GM23338 (cell line): ENCODE measurements around the gene COX6B2. TPM values are rescaled to one million over a fixed set of nuclear protein-coding genes. Genes with fewer than 3 reads are reported as not detected.

Experiments used
- ATAC-seq: fragments of 200-7000 bp; cut with Tn5 transposase; 3 replicates; pipeline ENCODE4 v1.9.1; 2020
- DNase-seq: peaks from one replicate; pipeline ENCODE4 v3.0.0-alpha.2; 2015; ENCODE audit warnings: low spot score
- H2AFZ ChIP-seq: fragments of 200-600 bp; sonication (generic); 2 replicates; pipeline ENCODE4 v1.8.0; 2016; ENCODE audit warnings: antibody characterized with exemption, mild to moderate bottlenecking, moderate library complexity
- H3F3A ChIP-seq: fragments of 200-600 bp; sonication (generic); replicated peaks from 2 replicates; pipeline ENCODE4 v1.8.0; 2017; ENCODE audit warnings: antibody characterized with exemption, mixed run types, low read depth
- H3K27ac ChIP-seq: fragments of 200-600 bp; sonication (generic); 2 replicates; pipeline ENCODE4 v1.6.1; 2016; ENCODE audit warnings: low read depth
- H3K27me3 ChIP-seq: fragments of 200-600 bp; sonication (generic); 2 replicates; pipeline ENCODE4 v1.8.0; 2016; ENCODE audit warnings: mild to moderate bottlenecking, mixed run types, moderate library complexity; ENCODE audit not compliant: insufficient read depth
- H3K36me3 ChIP-seq: fragments of 200-600 bp; sonication (generic); 2 replicates; pipeline ENCODE4 v1.8.0; 2016; ENCODE audit warnings: mild to moderate bottlenecking; ENCODE audit not compliant: insufficient read depth
- H3K4me1 ChIP-seq: fragments of 200-600 bp; sonication (generic); 2 replicates; pipeline ENCODE4 v1.8.0; 2016; ENCODE audit warnings: mild to moderate bottlenecking, moderate library complexity; ENCODE audit not compliant: insufficient read depth
- H3K4me2 ChIP-seq: fragments of 200-600 bp; sonication (generic); 2 replicates; pipeline ENCODE4 v1.7.1; 2017; ENCODE audit warnings: mixed run types
- H3K4me3 ChIP-seq: fragments of 200-600 bp; sonication (generic); 2 replicates; pipeline ENCODE4 v1.6.1; 2016; ENCODE audit warnings: mixed run types
- H3K79me2 ChIP-seq: fragments of 200-600 bp; sonication (generic); replicated peaks from 2 replicates; pipeline ENCODE4 v1.8.0; 2017; ENCODE audit warnings: mild to moderate bottlenecking; ENCODE audit not compliant: insufficient read depth
- H3K9me2 ChIP-seq: fragments of 200-600 bp; sonication (generic); 2 replicates; pipeline ENCODE4 v1.8.0; 2017; ENCODE audit not compliant: insufficient read depth
- H4K20me1 ChIP-seq: fragments of 200-600 bp; sonication (generic); replicated peaks from 2 replicates; pipeline ENCODE4 v1.8.0; 2017; ENCODE audit warnings: mild to moderate bottlenecking; ENCODE audit not compliant: insufficient read depth
- H3K27ac Mint-ChIP-seq: 2 replicates; pipeline ENCODE4 v1.8.0; 2020; ENCODE audit warnings: inconsistent platforms, mild to moderate bottlenecking, moderate library complexity, mixed read lengths
- H3K27me3 Mint-ChIP-seq: 3 replicates; pipeline ENCODE4 v1.8.0; 2022; ENCODE audit warnings: low read depth, mild to moderate bottlenecking, moderate library complexity, mixed read lengths, inconsistent platforms; ENCODE audit not compliant: insufficient read depth, poor library complexity
- H3K36me3 Mint-ChIP-seq: 3 replicates; pipeline ENCODE4 v1.8.0; 2021; ENCODE audit warnings: low read depth, mild to moderate bottlenecking, inconsistent platforms, moderate library complexity, mixed read lengths
- H3K4me1 Mint-ChIP-seq: 3 replicates; pipeline ENCODE4 v1.8.0; 2020; ENCODE audit warnings: mild to moderate bottlenecking, inconsistent platforms, mixed read lengths
- H3K4me3 Mint-ChIP-seq: 3 replicates; pipeline ENCODE4 v1.8.0; 2021; ENCODE audit warnings: moderate library complexity, mild to moderate bottlenecking, inconsistent platforms, mixed read lengths
- H3K9me3 Mint-ChIP-seq: 3 replicates; pipeline ENCODE4 v1.8.0; 2020; ENCODE audit warnings: moderate library complexity, mild to moderate bottlenecking, inconsistent platforms, mixed read lengths
- EZH2 ChIP-seq: fragments of 200-600 bp; sonication (generic); IDR thresholded peaks from one replicate; pipeline ENCODE4 v1.8.0; 2017; ENCODE audit warnings: antibody characterized with exemption, mild to moderate bottlenecking, low read depth; ENCODE audit not compliant: unreplicated experiment
- EZH2phosphoT487 ChIP-seq: fragments of 200-600 bp; sonication (generic); IDR thresholded peaks from one replicate; pipeline ENCODE4 v1.8.1; 2018; ENCODE audit warnings: antibody characterized with exemption; ENCODE audit not compliant: unreplicated experiment
- JUNB ChIP-seq: IDR thresholded peaks from one replicate; pipeline ENCODE4 v1.6.1; 2016; ENCODE audit warnings: antibody characterized with exemption; ENCODE audit not compliant: unreplicated experiment
- NANOG ChIP-seq: IDR thresholded peaks from 2 replicates; pipeline ENCODE4 v1.6.1; 2016; ENCODE audit warnings: antibody characterized with exemption, borderline replicate concordance
- POLR2AphosphoS5 ChIP-seq: IDR thresholded peaks from 2 replicates; pipeline ENCODE4 v1.6.1; 2016; ENCODE audit warnings: antibody characterized with exemption, low read depth
- REST ChIP-seq: IDR thresholded peaks from one replicate; pipeline ENCODE4 v1.6.1; 2018; ENCODE audit warnings: antibody characterized with exemption; ENCODE audit not compliant: unreplicated experiment
- STAT1 ChIP-seq: IDR thresholded peaks from one replicate; pipeline ENCODE4 v1.6.1; 2016; ENCODE audit warnings: antibody characterized with exemption; ENCODE audit not compliant: unreplicated experiment
- ZNF114 ChIP-seq: fragments of 250-450 bp; sonication (Bioruptor Pico); IDR thresholded peaks from 2 replicates; pipeline ENCODE4 v1.5.0; 2020; ENCODE audit warnings: mild to moderate bottlenecking, moderate library complexity
- polyA plus RNA-seq: library from polyadenylated mRNA; unstranded; fragments of >200 nt; fragmentation: Nextera tagmentation; extraction: Ambion mirVana; gene quantifications from 2 replicates; pipeline ENCODE4 v1.2.1, GENCODE V29; 2016
- total RNA-seq: library from RNA; depleted of rRNA; stranded (reverse); fragments of >200 nt; shearing (Covaris generic); gene quantifications from 2 replicates; pipeline ENCODE4 v1.2.3, GENCODE V29; 2014
- TF ChIP-seq, protein P1 (sequence below): fragments of 250-450 bp; sonication (Bioruptor Pico); IDR thresholded peaks from 2 replicates; pipeline ENCODE4 v1.5.0; 2020; ENCODE audit warnings: mild to moderate bottlenecking, moderate library complexity
- TF ChIP-seq, protein P2 (sequence below): IDR thresholded peaks from 2 replicates; pipeline ENCODE4 v1.6.1; 2016; ENCODE audit warnings: antibody characterized with exemption

COX6B2 gene
- total and polyA plus RNA-seq, 2 experiments from 2014 or later, result 2.7 to 5.3 TPM

GRCh38 chr19:55365245-55365644 is 10.7 kb upstream of the COX6B2 start:
- Histone ChIP-seq H4K20me1 (no peaks in the 10 kb centered on the region), H3K27ac (no peak overlapping the region), H3K4me1 (no peaks in the 10 kb centered on the region), H3K79me2 (no peaks in the 10 kb centered on the region), H2AFZ (no peak overlapping the region), H3K4me2 (no peak overlapping the region), H3K27me3 (peaks cover 33% of the 10 kb centered on the region), H3F3A (peaks cover 4% of the 10 kb centered on the region; the same call in 1 of the 2 replicates), H3K36me3 (no peaks in the 10 kb centered on the region), H3K9me2 (no peaks in the 10 kb centered on the region), H3K4me3 (no peak overlapping the region)
- no peak for TF ChIP-seq STAT1
- TF ChIP-seq NANOG, result no peak
- TF ChIP-seq, protein P1, sequence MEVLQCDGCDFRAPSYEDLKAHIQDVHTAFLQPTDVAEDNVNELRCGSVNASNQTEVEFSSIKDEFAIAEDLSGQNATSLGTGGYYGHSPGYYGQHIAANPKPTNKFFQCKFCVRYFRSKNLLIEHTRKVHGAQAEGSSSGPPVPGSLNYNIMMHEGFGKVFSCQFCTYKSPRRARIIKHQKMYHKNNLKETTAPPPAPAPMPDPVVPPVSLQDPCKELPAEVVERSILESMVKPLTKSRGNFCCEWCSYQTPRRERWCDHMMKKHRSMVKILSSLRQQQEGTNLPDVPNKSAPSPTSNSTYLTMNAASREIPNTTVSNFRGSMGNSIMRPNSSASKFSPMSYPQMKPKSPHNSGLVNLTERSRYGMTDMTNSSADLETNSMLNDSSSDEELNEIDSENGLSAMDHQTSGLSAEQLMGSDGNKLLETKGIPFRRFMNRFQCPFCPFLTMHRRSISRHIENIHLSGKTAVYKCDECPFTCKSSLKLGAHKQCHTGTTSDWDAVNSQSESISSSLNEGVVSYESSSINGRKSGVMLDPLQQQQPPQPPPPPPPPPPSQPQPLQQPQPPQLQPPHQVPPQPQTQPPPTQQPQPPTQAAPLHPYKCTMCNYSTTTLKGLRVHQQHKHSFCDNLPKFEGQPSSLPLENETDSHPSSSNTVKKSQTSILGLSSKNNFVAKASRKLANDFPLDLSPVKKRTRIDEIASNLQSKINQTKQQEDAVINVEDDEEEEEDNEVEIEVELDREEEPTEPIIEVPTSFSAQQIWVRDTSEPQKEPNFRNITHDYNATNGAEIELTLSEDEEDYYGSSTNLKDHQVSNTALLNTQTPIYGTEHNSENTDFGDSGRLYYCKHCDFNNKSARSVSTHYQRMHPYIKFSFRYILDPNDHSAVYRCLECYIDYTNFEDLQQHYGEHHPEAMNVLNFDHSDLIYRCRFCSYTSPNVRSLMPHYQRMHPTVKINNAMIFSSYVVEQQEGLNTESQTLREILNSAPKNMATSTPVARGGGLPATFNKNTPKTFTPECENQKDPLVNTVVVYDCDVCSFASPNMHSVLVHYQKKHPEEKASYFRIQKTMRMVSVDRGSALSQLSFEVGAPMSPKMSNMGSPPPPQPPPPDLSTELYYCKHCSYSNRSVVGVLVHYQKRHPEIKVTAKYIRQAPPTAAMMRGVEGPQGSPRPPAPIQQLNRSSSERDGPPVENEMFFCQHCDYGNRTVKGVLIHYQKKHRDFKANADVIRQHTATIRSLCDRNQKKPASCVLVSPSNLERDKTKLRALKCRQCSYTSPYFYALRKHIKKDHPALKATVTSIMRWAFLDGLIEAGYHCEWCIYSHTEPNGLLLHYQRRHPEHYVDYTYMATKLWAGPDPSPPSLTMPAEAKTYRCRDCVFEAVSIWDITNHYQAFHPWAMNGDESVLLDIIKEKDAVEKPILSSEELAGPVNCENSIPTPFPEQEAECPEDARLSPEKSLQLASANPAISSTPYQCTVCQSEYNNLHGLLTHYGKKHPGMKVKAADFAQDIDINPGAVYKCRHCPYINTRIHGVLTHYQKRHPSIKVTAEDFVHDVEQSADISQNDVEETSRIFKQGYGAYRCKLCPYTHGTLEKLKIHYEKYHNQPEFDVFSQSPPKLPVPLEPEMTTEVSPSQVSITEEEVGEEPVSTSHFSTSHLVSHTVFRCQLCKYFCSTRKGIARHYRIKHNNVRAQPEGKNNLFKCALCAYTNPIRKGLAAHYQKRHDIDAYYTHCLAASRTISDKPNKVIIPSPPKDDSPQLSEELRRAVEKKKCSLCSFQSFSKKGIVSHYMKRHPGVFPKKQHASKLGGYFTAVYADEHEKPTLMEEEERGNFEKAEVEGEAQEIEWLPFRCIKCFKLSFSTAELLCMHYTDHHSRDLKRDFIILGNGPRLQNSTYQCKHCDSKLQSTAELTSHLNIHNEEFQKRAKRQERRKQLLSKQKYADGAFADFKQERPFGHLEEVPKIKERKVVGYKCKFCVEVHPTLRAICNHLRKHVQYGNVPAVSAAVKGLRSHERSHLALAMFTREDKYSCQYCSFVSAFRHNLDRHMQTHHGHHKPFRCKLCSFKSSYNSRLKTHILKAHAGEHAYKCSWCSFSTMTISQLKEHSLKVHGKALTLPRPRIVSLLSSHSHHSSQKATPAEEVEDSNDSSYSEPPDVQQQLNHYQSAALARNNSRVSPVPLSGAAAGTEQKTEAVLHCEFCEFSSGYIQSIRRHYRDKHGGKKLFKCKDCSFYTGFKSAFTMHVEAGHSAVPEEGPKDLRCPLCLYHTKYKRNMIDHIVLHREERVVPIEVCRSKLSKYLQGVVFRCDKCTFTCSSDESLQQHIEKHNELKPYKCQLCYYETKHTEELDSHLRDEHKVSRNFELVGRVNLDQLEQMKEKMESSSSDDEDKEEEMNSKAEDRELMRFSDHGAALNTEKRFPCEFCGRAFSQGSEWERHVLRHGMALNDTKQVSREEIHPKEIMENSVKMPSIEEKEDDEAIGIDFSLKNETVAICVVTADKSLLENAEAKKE (CRISPR knock-in tag), result no peak
- no peak for TF ChIP-seq POLR2AphosphoS5
- TF ChIP-seq REST, result no peak
- TF ChIP-seq EZH2phosphoT487, result no peak
- TF ChIP-seq JUNB, result no peak
- no peak for TF ChIP-seq EZH2
- TF ChIP-seq, protein P2, sequence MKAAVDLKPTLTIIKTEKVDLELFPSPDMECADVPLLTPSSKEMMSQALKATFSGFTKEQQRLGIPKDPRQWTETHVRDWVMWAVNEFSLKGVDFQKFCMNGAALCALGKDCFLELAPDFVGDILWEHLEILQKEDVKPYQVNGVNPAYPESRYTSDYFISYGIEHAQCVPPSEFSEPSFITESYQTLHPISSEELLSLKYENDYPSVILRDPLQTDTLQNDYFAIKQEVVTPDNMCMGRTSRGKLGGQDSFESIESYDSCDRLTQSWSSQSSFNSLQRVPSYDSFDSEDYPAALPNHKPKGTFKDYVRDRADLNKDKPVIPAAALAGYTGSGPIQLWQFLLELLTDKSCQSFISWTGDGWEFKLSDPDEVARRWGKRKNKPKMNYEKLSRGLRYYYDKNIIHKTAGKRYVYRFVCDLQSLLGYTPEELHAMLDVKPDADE, result no peak
- TF ChIP-seq ZNF114 (CRISPR knock-in tag), result no peak
- ATAC-seq (no peak), DNase-seq (no peak)
- H3K27ac Mint-ChIP-seq, result no peak overlapping the region
- no peak overlapping the region for H3K4me3 Mint-ChIP-seq
- no peaks in the 10 kb centered on the region for H3K36me3 Mint-ChIP-seq
- peaks cover 35% of the 10 kb centered on the region for H3K27me3 Mint-ChIP-seq
- no peaks in the 10 kb centered on the region; the same call in 2 of the 3 replicates for H3K9me3 Mint-ChIP-seq
- H3K4me1 Mint-ChIP-seq, result peaks cover 13% of the 10 kb centered on the region; the same call in 2 of the 3 replicates
